GM12878 (cell line): ENCODE data around the gene HMOX2. TPM values are rescaled to one million over a fixed set of nuclear protein-coding genes. Genes with fewer than 3 reads are reported as not detected.

Experiments
- ATF7 ChIP-seq: fragments of 450-650 bp; IDR thresholded peaks from 2 replicates; pipeline ENCODE4 v1.6.1; 2016; ENCODE audit warnings: low read depth, mild to moderate bottlenecking
- CEBPZ ChIP-seq: fragments of 150-350 bp; IDR thresholded peaks from 2 replicates; pipeline ENCODE4 v1.6.1; 2016; ENCODE audit warnings: low read depth, low read length
- HDAC2 ChIP-seq: fragments of 200-600 bp; sonication (generic); IDR thresholded peaks from 2 replicates; pipeline ENCODE4 v1.6.1; 2017
- MLLT1 ChIP-seq: fragments of 450-650 bp; IDR thresholded peaks from 2 replicates; pipeline ENCODE4 v1.6.1; 2016; ENCODE audit warnings: mild to moderate bottlenecking
- NFXL1 ChIP-seq: fragments of 450-650 bp; IDR thresholded peaks from 2 replicates; pipeline ENCODE4 v1.6.1; 2017; ENCODE audit warnings: antibody characterized with exemption, mild to moderate bottlenecking, borderline replicate concordance
- RAD21 ChIP-seq: IDR thresholded peaks from 2 replicates; pipeline ENCODE4 v1.6.1; 2011; ENCODE audit warnings: mild to moderate bottlenecking, low read depth, low read length, moderate library complexity; ENCODE audit not compliant: insufficient read depth
- RB1 ChIP-seq: fragments of 450-650 bp; formaldehyde crosslinking; IDR thresholded peaks from 2 replicates; pipeline ENCODE4 v1.6.1; 2017; ENCODE audit warnings: mild to moderate bottlenecking, borderline replicate concordance
- RELB ChIP-seq: fragments of 450-650 bp; IDR thresholded peaks from 2 replicates; pipeline ENCODE4 v1.6.1; 2017; ENCODE audit warnings: low read depth, mild to moderate bottlenecking, moderate library complexity
- SMAD5 ChIP-seq: IDR thresholded peaks from 2 replicates; pipeline ENCODE4 v1.6.1; 2016; ENCODE audit warnings: antibody characterized with exemption, low read depth
- TARDBP ChIP-seq: IDR thresholded peaks from 2 replicates; pipeline ENCODE4 v1.6.1; 2016; ENCODE audit warnings: borderline replicate concordance
- TCF7 ChIP-seq: IDR thresholded peaks from 2 replicates; pipeline ENCODE4 v1.6.1; 2014; ENCODE audit warnings: antibody characterized with exemption, borderline replicate concordance
- ZBTB4 ChIP-seq: fragments of 450-650 bp; formaldehyde crosslinking; IDR thresholded peaks from 2 replicates; pipeline ENCODE4 v1.4.0; 2022; ENCODE audit warnings: mild to moderate bottlenecking, moderate library complexity
- ZNF274 ChIP-seq: IDR thresholded peaks from one replicate; pipeline ENCODE4 v1.8.0; 2011; ENCODE audit not compliant: insufficient read length, insufficient read depth
- ZNF622 ChIP-seq: fragments of 450-650 bp; IDR thresholded peaks from 2 replicates; pipeline ENCODE4 v1.6.1; 2017; ENCODE audit warnings: mild to moderate bottlenecking, inconsistent platforms
- ZNF687 ChIP-seq: fragments of 450-650 bp; IDR thresholded peaks from 2 replicates; pipeline ENCODE4 v1.6.1; 2017; ENCODE audit warnings: mild to moderate bottlenecking, moderate library complexity
- polyA plus RNA-seq, 11 experiments: library from polyadenylated mRNA; depleted of rRNA in 4 of 11; unstranded in 6 of 11; stranded (reverse) in 5 of 11; fragments of >200 nt; fragmentation: Nextera tagmentation in 4 of 11; fragmentation: Illumina TruSeq in 1 of 11; extraction: Ambion mirVana in 4 of 11; extraction: Trizol in 1 of 11; gene quantifications; 1 replicate in 1 of 11; 2 replicates in 10 of 11; pipeline versions ENCODE4 v1.2.1 to v1.2.3, GENCODE V29; 2011 to 2016; ENCODE audit warnings: inconsistent platforms in 2 of 11, missing spikeins in 2 of 11, low read depth in 1 of 11
- total RNA-seq, 4 experiments: library from RNA; depleted of rRNA in 3 of 4; stranded (reverse); fragments of >200 nt in 3 of 4; fragmentation: Illumina TruSeq in 1 of 4; extraction: Trizol in 1 of 4; gene quantifications; 2 replicates each; pipeline versions ENCODE4 v1.2.1 to v1.2.3, GENCODE V29; 2013 to 2021

Gene HMOX2
- total and polyA plus RNA-seq, 10 of the 15 experiments (the other 5 are each of a cell fraction or from before 2014, with no cell fraction given), result 26.4 to 111 (median 57.8) TPM

- TF ChIP-seq RAD21 (no peak), NFXL1 (no peak), CEBPZ (no peak), HDAC2 (no peak), ZBTB4 (CRISPR knock-in tag) (0 out of 2 replicates have a peak, but pooled peaks have one; percentile 68), SMAD5 (no peak), TCF7 (no peak), MLLT1 (peak; percentile 83), ZNF274 (no peak), ZNF687 (peak; percentile 100), RB1 (peak; percentile 44; the same call in 1 of the 2 replicates), ATF7 (peak; percentile 99), ZNF622 (no peak), RELB (peak; percentile 40; the same call in 1 of the 2 replicates), TARDBP (peak; percentile 56; the same call in 1 of the 2 replicates)
Observed at GRCh38 chr16:4538350-4539235, 62.4 kb downstream of the HMOX2 start, which contains the start of gene CDIP1 (continued).
